Activated CD8-positive, alpha-beta memory T cell treated with anti-CD3 and anti-CD28 coated beads for 36 hours (primary cell): ENCODE measurements around the gene NR1H4. TPM values are rescaled to one million over a fixed set of nuclear protein-coding genes. Genes with fewer than 3 reads are reported as not detected.

Experiments used
- CTCF ChIA-PET: fragments of 350-600 bp; sonication (Branson Sonifier 250); formaldehyde crosslinking; loops from one replicate; lab custom pipeline; 2021; ENCODE audit warnings: antibody characterized with exemption; lab: Charles Lee
- POLR2A ChIA-PET: fragments of 350-600 bp; sonication (Branson Sonifier 250); formaldehyde crosslinking; loops from one replicate; lab custom pipeline; 2021; ENCODE audit warnings: antibody characterized with exemption; lab: Charles Lee
- total RNA-seq, 2 experiments: library from RNA; stranded (reverse); gene quantifications; one replicate each; pipeline ENCODE4 v1.2.3, GENCODE V29; 2021

The NR1H4 gene
- total RNA-seq, 2 experiments from 2014 or later, result not detected

DNA sequence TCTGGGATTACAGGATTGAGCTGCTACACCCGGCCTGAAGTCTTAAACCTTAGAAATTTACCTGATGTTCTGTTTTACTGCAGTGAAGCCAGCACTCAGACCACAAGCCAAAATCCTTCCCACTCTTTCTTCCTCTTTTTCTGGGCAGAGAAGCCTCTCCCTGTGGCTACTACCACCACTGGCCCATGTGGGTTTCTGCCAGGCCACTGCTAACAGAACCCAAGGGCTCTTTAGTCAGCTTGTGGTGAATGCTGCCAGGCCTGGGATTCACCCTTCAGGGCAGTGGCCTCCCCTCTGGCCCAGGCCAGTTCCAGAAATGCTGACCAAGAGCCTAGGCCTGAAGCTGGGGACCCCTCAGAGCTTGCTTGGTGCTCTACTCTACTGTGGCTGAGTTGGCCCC, 135.1 kb downstream of the NR1H4 start:
- ChIA-PET CTCF (no interaction called here), POLR2A (no interaction called here)

DNA sequence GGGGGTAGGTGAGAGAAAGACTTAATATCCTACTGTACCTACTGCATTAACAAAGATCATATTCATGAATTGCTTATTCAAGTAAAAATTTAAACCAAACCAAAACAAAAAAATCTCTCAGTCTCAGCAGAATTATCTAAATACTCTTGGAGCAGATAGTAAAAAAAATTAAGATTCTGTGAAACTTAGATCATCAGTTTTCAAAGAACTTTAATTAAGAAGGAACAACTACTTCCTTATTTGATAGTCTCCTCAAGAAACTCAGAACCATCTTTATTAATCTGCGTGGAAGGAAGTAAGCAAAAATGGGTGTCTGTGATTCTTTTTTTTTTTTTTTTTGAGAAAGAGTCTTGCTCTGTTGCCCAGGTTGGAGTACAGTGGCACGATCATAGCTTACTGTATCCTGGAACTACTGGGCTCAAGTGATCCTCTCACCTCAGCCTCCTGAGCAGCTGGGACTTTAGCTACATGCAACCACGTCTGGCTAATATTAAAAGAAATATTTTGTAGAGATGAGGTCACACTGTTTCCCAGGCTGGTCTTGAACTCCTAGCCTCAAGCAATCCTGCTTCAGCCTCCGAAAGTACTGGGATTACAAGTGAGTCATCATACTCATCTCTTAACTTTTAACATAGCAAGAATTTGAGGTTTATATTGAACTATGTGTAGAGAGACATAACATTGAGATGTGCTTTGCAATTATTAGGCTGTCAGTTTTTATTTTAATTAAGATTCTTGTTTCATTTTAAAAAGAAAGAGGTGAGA, 137.2 kb downstream of the NR1H4 start:
- ChIA-PET POLR2A (no interaction called here), CTCF (no interaction called here)

DNA sequence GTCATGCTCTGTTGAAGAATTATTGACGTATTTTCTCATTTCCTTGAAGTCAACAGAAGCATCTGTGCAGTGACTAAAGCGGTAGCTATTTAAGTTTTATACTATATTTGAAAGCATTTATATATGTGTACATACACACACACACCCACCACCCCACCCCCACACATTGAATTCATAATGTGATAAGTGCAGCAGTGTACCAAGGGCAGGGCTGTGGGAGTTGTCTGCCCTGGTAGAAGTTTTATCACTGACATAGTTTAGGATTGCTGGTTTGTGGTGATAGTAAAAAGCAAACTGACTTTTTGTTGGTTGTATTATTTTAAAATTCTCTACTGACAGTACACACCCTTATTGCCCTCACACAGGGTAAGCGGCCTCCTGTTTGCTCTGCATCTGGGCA, 138.9 kb downstream of the NR1H4 start:
- ChIA-PET CTCF (interaction anchor here (0.6 kb wide), 1 partner anchor 662 kb away, joined by 3 read pairs; no protein-coding TSS in a partner anchor), POLR2A (no interaction called here)

Other genes starting within 250 kb of the NR1H4 start
- gene DEPDC4, start 206.8 kb upstream of the NR1H4 start, total RNA-seq, result 1 to 10 TPM; 1.2 to 1.5 TPM
- 10 to 100 TPM; 29.4 to 30.3 TPM for gene SCYL2, start 206.7 kb upstream of the NR1H4 start, total RNA-seq
- not detected for gene SLC17A8, start 116.8 kb upstream of the NR1H4 start, total RNA-seq
- under 1 TPM; 0.73 to 0.86 TPM for gene GAS2L3, start 99.8 kb downstream of the NR1H4 start, total RNA-seq